WTC11 (cell line): ENCODE data around the gene PHACTR3. TPM values are rescaled to one million over a fixed set of nuclear protein-coding genes. Genes with fewer than 3 reads are reported as not detected.

Experiments
- ATAC-seq: fragments of 200-7000 bp; cut with Tn5 transposase; 2 replicates; pipeline ENCODE4 v1.10.0; 2021; ENCODE audit warnings: mild to moderate bottlenecking, moderate library complexity
- CTCF ChIA-PET: fragments of 300-600 bp; sonication (Branson Sonifier 250); formaldehyde crosslinking; loops from one replicate; lab custom pipeline; 2021; ENCODE audit warnings: antibody characterized with exemption; lab: Charles Lee
- POLR2A ChIA-PET: fragments of 350-600 bp; sonication (Branson Sonifier 250); formaldehyde crosslinking; loops from one replicate; lab custom pipeline; 2021; ENCODE audit warnings: antibody characterized with exemption; lab: Charles Lee
- DNase-seq: peaks from one replicate; pipeline ENCODE4 v3.0.0; 2021; ENCODE audit warnings: low spot score
- H3K27ac Mint-ChIP-seq: 2 replicates; pipeline ENCODE4 v1.8.0; 2021; ENCODE audit warnings: mixed read lengths
- H3K27me3 Mint-ChIP-seq: 2 replicates; pipeline ENCODE4 v1.8.0; 2021; ENCODE audit warnings: low read depth, mild to moderate bottlenecking, moderate library complexity, mixed read lengths
- H3K36me3 Mint-ChIP-seq: 2 replicates; pipeline ENCODE4 v1.8.0; 2021; ENCODE audit warnings: mixed read lengths
- H3K4me1 Mint-ChIP-seq: 2 replicates; pipeline ENCODE4 v1.8.0; 2022; ENCODE audit warnings: mixed read lengths
- H3K4me3 Mint-ChIP-seq: 2 replicates; pipeline ENCODE4 v1.8.0; 2021; ENCODE audit warnings: mild to moderate bottlenecking, moderate library complexity, mixed read lengths
- H3K9me3 Mint-ChIP-seq: 2 replicates; pipeline ENCODE4 v1.8.0; 2021; ENCODE audit warnings: mixed read lengths
- CREB1 ChIP-seq: sonication (generic); formaldehyde crosslinking; IDR thresholded peaks from 2 replicates; pipeline ENCODE4 v1.8.0; 2023; ENCODE audit warnings: mild to moderate bottlenecking, missing genetic modification reagents
- EMX1 ChIP-seq: fragments of 250-450 bp; sonication (Bioruptor Pico); IDR thresholded peaks from 2 replicates; pipeline ENCODE4 v1.8.0; 2021; ENCODE audit warnings: mild to moderate bottlenecking
- FOXP1 ChIP-seq: sonication (generic); formaldehyde crosslinking; IDR thresholded peaks from 2 replicates; pipeline ENCODE4 v1.8.0; 2022; ENCODE audit warnings: missing genetic modification reagents, mild to moderate bottlenecking, moderate library complexity, borderline replicate concordance
- GRHL2 ChIP-seq: fragments of 250-450 bp; sonication (Bioruptor Pico); IDR thresholded peaks from 2 replicates; pipeline ENCODE4 v1.8.0; 2022; ENCODE audit warnings: mild to moderate bottlenecking, moderate library complexity; ENCODE audit not compliant: insufficient replicate concordance, severe bottlenecking
- GTF2I ChIP-seq: fragments of 250-450 bp; sonication (Bioruptor Pico); conservative IDR thresholded peaks from 2 replicates; pipeline ENCODE4 v1.4.0; 2021; ENCODE audit warnings: mild to moderate bottlenecking
- MLX ChIP-seq: sonication (generic); formaldehyde crosslinking; IDR thresholded peaks from 2 replicates; pipeline ENCODE4 v1.8.1; 2023; ENCODE audit warnings: mild to moderate bottlenecking, missing genetic modification reagents, moderate library complexity
- MYBL2 ChIP-seq: sonication (generic); formaldehyde crosslinking; IDR thresholded peaks from 2 replicates; pipeline ENCODE4 v1.8.1; 2023; ENCODE audit warnings: mild to moderate bottlenecking, moderate library complexity, missing genetic modification reagents
- NFATC4 ChIP-seq: fragments of 250-450 bp; sonication (Bioruptor Pico); IDR thresholded peaks from 2 replicates; pipeline ENCODE4 v1.9.0; 2021; ENCODE audit warnings: mild to moderate bottlenecking
- NFYB ChIP-seq: sonication (generic); formaldehyde crosslinking; conservative IDR thresholded peaks from 2 replicates; pipeline ENCODE4 v1.8.0; 2022; ENCODE audit warnings: low read depth, missing genetic modification reagents
- NR1H2 ChIP-seq: sonication (generic); formaldehyde crosslinking; IDR thresholded peaks from 2 replicates; pipeline ENCODE4 v1.9.0; 2021; ENCODE audit warnings: mild to moderate bottlenecking, moderate library complexity, missing genetic modification reagents
- NR2C2 ChIP-seq: sonication (generic); formaldehyde crosslinking; IDR thresholded peaks from 2 replicates; pipeline ENCODE4 v1.8.0; 2022; ENCODE audit warnings: mild to moderate bottlenecking, missing genetic modification reagents
- NR3C1 ChIP-seq: sonication (generic); formaldehyde crosslinking; conservative IDR thresholded peaks from 2 replicates; pipeline ENCODE4 v1.8.1; 2023; ENCODE audit warnings: low read depth, mild to moderate bottlenecking, missing genetic modification reagents
- TCF7 ChIP-seq: sonication (generic); formaldehyde crosslinking; IDR thresholded peaks from 2 replicates; pipeline ENCODE4 v1.8.0; 2022; ENCODE audit warnings: mild to moderate bottlenecking, low read depth, missing genetic modification reagents, moderate library complexity
- TEAD1 ChIP-seq: sonication (generic); formaldehyde crosslinking; IDR thresholded peaks from 2 replicates; pipeline ENCODE4 v1.8.0; 2022; ENCODE audit warnings: mild to moderate bottlenecking, missing genetic modification reagents
- TEAD4 ChIP-seq: sonication (generic); formaldehyde crosslinking; IDR thresholded peaks from 2 replicates; pipeline ENCODE4 v1.8.0; 2022; ENCODE audit warnings: mild to moderate bottlenecking, missing genetic modification reagents
- ZNF219 ChIP-seq: sonication (generic); formaldehyde crosslinking; IDR thresholded peaks from 2 replicates; pipeline ENCODE4 v1.8.0; 2023; ENCODE audit warnings: missing genetic modification reagents, mild to moderate bottlenecking, borderline replicate concordance
- ZNF263 ChIP-seq: sonication (generic); formaldehyde crosslinking; IDR thresholded peaks from 2 replicates; pipeline ENCODE4 v1.8.1; 2022; ENCODE audit warnings: low read depth, mild to moderate bottlenecking, moderate library complexity, missing genetic modification reagents
- ZNF317 ChIP-seq: sonication (generic); formaldehyde crosslinking; IDR thresholded peaks from 2 replicates; pipeline ENCODE4 v1.8.1; 2023; ENCODE audit warnings: low read depth, mild to moderate bottlenecking, moderate library complexity, missing genetic modification reagents, borderline replicate concordance
- ZNF512 ChIP-seq: sonication (generic); formaldehyde crosslinking; IDR thresholded peaks from 2 replicates; pipeline ENCODE4 v1.8.1; 2022; ENCODE audit warnings: missing genetic modification reagents, borderline replicate concordance
- total RNA-seq: library from RNA; stranded (reverse); gene quantifications from 3 replicates; pipeline ENCODE4 v1.2.3, GENCODE V29; 2021
- TF ChIP-seq, protein P1 (sequence below): fragments of 250-450 bp; sonication (Bioruptor Pico); IDR thresholded peaks from 2 replicates; pipeline ENCODE4 v1.9.0; 2021; ENCODE audit warnings: moderate library complexity, mild to moderate bottlenecking, inconsistent platforms, borderline replicate concordance
- TF ChIP-seq, protein P2 (sequence below): fragments of 200-600 bp; IDR thresholded peaks from 2 replicates; pipeline ENCODE4 v1.8.0; 2022; ENCODE audit warnings: antibody characterized with exemption
- TF ChIP-seq, protein P3 (sequence below): fragments of 250-450 bp; sonication (Bioruptor Pico); IDR thresholded peaks from 2 replicates; pipeline ENCODE4 v2.1.2; 2022; ENCODE audit warnings: mild to moderate bottlenecking, moderate library complexity
- TF ChIP-seq, protein P4 (sequence below): sonication (generic); formaldehyde crosslinking; IDR thresholded peaks from 2 replicates; pipeline ENCODE4 v1.8.1; 2022; ENCODE audit warnings: low read depth, missing genetic modification reagents, borderline replicate concordance

The PHACTR3 gene
- total RNA-seq, 1 experiment from 2014 or later, result 0.28 TPM

DNA sequence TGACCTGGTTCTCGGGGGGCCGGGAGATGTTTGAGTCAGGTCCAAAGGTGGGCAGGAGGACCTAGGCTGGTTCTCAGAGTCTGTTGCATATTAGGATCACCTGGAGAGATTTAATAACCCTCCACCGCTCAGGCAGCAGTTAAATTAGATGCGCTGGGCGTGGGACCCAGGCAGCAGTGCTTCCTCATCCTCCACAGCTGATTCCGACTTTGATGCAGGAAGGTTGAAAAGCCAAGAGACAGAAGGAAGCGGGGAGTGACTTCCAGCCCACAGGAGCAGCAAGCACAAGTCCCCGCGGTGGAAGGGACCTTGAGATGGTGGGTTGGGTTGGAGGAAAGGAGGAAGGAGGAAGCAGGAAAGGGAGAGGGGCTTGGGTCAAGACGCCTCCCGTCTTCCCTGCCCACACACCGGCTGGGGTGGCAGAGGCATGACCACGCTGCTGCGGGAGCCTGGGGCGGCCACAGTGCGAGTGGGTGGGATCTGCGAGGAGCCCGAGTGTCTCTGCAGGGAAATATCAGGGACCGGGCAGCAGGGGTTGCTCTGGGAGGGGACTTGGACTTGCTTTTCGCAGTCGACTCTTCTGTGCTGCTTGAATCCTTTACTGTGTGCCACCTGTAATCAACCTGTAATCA is 146.0 kb downstream of the PHACTR3 start:
- H3K27ac Mint-ChIP-seq, result no peak overlapping the region
- no peaks in the 10 kb centered on the region for H3K9me3 Mint-ChIP-seq
- H3K4me1 Mint-ChIP-seq, result peaks cover 3% of the 10 kb centered on the region; the same call in 1 of the 2 replicates
- ATAC-seq (no peak), DNase-seq (no peak)
- no peak for TF ChIP-seq MLX (CRISPR knock-in tag)
- TF ChIP-seq, protein P1, sequence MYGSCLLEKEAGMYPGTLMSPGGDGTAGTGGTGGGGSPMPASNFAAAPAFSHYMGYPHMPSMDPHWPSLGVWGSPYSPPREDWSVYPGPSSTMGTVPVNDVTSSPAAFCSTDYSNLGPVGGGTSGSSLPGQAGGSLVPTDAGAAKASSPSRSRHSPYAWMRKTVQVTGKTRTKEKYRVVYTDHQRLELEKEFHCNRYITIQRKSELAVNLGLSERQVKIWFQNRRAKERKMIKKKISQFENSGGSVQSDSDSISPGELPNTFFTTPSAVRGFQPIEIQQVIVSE, result no peak
- TF ChIP-seq CREB1 (CRISPR knock-in tag), result no peak
- no peak for TF ChIP-seq NR1H2
- no peaks in the 10 kb centered on the region for H3K36me3 Mint-ChIP-seq
- no peak overlapping the region for H3K4me3 Mint-ChIP-seq
- H3K27me3 Mint-ChIP-seq, result peaks cover 47% of the 10 kb centered on the region
- CTCF ChIA-PET, result interaction anchor here (0.6 to 1.8 kb wide), 5 partner anchors 99 to 300 kb away, joined by 3 to 19 read pairs (median 10); no protein-coding TSS in a partner anchor
- POLR2A ChIA-PET, result no interaction called here

- Mint-ChIP-seq H3K27ac (no peak overlapping the region), H3K36me3 (no peaks in the 10 kb centered on the region), H3K4me1 (peaks cover 3% of the 10 kb centered on the region; the same call in 1 of the 2 replicates), H3K27me3 (peaks cover 49% of the 10 kb centered on the region), H3K9me3 (no peaks in the 10 kb centered on the region), H3K4me3 (no peak overlapping the region)
- TF ChIP-seq ZNF263 (CRISPR knock-in tag), result no peak
- TF ChIP-seq, protein P2, sequence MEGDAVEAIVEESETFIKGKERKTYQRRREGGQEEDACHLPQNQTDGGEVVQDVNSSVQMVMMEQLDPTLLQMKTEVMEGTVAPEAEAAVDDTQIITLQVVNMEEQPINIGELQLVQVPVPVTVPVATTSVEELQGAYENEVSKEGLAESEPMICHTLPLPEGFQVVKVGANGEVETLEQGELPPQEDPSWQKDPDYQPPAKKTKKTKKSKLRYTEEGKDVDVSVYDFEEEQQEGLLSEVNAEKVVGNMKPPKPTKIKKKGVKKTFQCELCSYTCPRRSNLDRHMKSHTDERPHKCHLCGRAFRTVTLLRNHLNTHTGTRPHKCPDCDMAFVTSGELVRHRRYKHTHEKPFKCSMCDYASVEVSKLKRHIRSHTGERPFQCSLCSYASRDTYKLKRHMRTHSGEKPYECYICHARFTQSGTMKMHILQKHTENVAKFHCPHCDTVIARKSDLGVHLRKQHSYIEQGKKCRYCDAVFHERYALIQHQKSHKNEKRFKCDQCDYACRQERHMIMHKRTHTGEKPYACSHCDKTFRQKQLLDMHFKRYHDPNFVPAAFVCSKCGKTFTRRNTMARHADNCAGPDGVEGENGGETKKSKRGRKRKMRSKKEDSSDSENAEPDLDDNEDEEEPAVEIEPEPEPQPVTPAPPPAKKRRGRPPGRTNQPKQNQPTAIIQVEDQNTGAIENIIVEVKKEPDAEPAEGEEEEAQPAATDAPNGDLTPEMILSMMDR, result peak; percentile 61
- ChIA-PET CTCF (interaction anchor here (0.5 to 1.8 kb wide), 5 partner anchors 98 to 179 kb away, joined by 4 to 19 read pairs (median 10); no protein-coding TSS in a partner anchor), POLR2A (no interaction called here)
- ATAC-seq, result peak; percentile 89
- peak; percentile 87 for DNase-seq
These were observed 146.9 kb downstream of the PHACTR3 start for GRCh38 chr20:59751075-59751711.

DNA sequence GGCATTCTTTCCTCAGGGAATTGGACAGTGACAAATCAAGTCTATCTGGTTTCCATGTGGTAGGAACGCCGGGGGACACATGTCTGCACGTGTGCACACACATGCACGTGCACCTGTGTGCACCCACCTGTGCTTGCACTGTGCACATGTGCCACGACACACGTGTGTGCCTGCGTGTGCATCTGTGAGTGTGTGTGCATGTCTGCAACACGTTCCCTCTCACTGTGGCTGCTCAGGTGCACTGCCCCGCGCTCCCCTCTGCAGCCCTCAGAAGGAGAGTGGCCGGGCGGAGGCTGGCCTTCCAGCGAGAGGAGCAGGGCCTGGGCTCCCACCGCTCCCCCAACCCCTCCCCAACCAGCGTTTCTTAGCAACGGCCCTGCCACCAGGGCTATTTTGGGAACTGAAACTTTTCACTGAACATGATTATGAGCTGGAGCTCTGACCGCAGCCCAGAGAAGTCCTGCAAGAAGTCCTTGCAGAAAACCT is 147.8 kb downstream of the PHACTR3 start:
- peaks cover 42% of the 10 kb centered on the region for H3K27me3 Mint-ChIP-seq
- no peak for TF ChIP-seq NR2C2 (CRISPR knock-in tag)
- no peak for TF ChIP-seq FOXP1
- no peak for TF ChIP-seq TEAD1 (CRISPR knock-in tag)
- no peak for TF ChIP-seq GRHL2
- TF ChIP-seq TEAD4, result no peak
- no peak for TF ChIP-seq TCF7 (CRISPR knock-in tag)
- TF ChIP-seq NR3C1, result no peak
- no peak for TF ChIP-seq ZNF263 (CRISPR knock-in tag)
- no peak for TF ChIP-seq ZNF219
- no peak for TF ChIP-seq NFYB (CRISPR knock-in tag)
- TF ChIP-seq, protein P3, sequence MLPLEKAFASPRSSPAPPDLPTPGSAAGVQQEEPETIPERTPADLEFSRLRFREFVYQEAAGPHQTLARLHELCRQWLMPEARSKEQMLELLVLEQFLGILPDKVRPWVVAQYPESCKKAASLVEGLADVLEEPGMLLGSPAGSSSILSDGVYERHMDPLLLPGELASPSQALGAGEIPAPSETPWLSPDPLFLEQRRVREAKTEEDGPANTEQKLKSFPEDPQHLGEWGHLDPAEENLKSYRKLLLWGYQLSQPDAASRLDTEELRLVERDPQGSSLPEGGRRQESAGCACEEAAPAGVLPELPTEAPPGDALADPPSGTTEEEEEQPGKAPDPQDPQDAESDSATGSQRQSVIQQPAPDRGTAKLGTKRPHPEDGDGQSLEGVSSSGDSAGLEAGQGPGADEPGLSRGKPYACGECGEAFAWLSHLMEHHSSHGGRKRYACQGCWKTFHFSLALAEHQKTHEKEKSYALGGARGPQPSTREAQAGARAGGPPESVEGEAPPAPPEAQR (CRISPR knock-in tag), result no peak
- TF ChIP-seq ZNF512, result no peak
- TF ChIP-seq, protein P4, sequence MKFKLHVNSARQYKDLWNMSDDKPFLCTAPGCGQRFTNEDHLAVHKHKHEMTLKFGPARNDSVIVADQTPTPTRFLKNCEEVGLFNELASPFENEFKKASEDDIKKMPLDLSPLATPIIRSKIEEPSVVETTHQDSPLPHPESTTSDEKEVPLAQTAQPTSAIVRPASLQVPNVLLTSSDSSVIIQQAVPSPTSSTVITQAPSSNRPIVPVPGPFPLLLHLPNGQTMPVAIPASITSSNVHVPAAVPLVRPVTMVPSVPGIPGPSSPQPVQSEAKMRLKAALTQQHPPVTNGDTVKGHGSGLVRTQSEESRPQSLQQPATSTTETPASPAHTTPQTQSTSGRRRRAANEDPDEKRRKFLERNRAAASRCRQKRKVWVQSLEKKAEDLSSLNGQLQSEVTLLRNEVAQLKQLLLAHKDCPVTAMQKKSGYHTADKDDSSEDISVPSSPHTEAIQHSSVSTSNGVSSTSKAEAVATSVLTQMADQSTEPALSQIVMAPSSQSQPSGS, result no peak
- TF ChIP-seq MYBL2 (CRISPR knock-in tag), result no peak
- TF ChIP-seq NFATC4 (CRISPR knock-in tag), result no peak
- no peak for TF ChIP-seq EMX1 (CRISPR knock-in tag)
- no peak for TF ChIP-seq ZNF317
- TF ChIP-seq GTF2I (CRISPR knock-in tag), result no peak

More for the DNA sequence above, 147.8 kb downstream of the PHACTR3 start:
- DNase-seq, result no peak
- peaks cover 3% of the 10 kb centered on the region; the same call in 1 of the 2 replicates for H3K4me1 Mint-ChIP-seq
- no peaks in the 10 kb centered on the region for H3K9me3 Mint-ChIP-seq
- no peak overlapping the region for H3K4me3 Mint-ChIP-seq
- H3K27ac Mint-ChIP-seq, result no peak overlapping the region
- ATAC-seq, result no peak
- H3K36me3 Mint-ChIP-seq, result no peaks in the 10 kb centered on the region
- POLR2A ChIA-PET, result no interaction called here
- CTCF ChIA-PET, result interaction anchor here (1.0 to 1.8 kb wide), 5 partner anchors 98 to 181 kb away, joined by 3 to 19 read pairs (median 4); no protein-coding TSS in a partner anchor
